HFF-Myc (cell line): ENCODE data around the gene TTC8.

Experiments
- DNase-seq: peaks from one replicate; pipeline ENCODE4 v3.0.0-alpha.2; 2011; ENCODE audit warnings: low read depth; ENCODE audit errors: extremely low read depth
- H3K4me3 ChIP-seq: replicated peaks from 2 replicates; pipeline ENCODE4 v1.5.1; 2011; ENCODE audit warnings: low read depth, mild to moderate bottlenecking, control low read depth, low read length
- CTCF ChIP-seq: IDR thresholded peaks from 2 replicates; pipeline ENCODE4 v1.5.1; 2012; ENCODE audit warnings: mild to moderate bottlenecking, low read depth, low read length, control low read depth; ENCODE audit errors: missing control alignments

TTC8 gene

GRCh38 chr14:88791629-88792472, 32.6 kb upstream of the TTC8 start:
- peak overlapping the region; percentile 66 for H3K4me3 ChIP-seq
- no peak for DNase-seq
- TF ChIP-seq CTCF, result no peak

- peak within 1 kb of the TSS; percentile 66 for H3K4me3 ChIP-seq
- peak; percentile 10 for DNase-seq
- TF ChIP-seq CTCF, result peak; percentile 12
Observed at GRCh38 chr14:88792473-88793258, 31.8 kb upstream of the TTC8 start, which contains the start of gene EML5. Gene EML5, minus strand, starts transcription at chr14:88792953. Its CDS starts 450 bp downstream, at chr14:88792503.

- peak overlapping the region; percentile 66 for H3K4me3 ChIP-seq
- no peak for TF ChIP-seq CTCF
- no peak for DNase-seq
Observed at GRCh38 chr14:88793259-88793625, 31.2 kb upstream of the TTC8 start.

- TF ChIP-seq CTCF, result no peak
- DNase-seq, result no peak
Observed at GRCh38 chr14:88798156-88798555, 26.3 kb upstream of the TTC8 start.

GRCh38 chr14:88799522-88799921, 24.9 kb upstream of the TTC8 start:
- no peak for TF ChIP-seq CTCF
- no peak overlapping the region for H3K4me3 ChIP-seq
- no peak for DNase-seq

More at GRCh38 chr14:88798156-88798555, 26.3 kb upstream of the TTC8 start:
- H3K4me3 ChIP-seq, result no peak overlapping the region

- H3K4me3 ChIP-seq, result no peak overlapping the region
- TF ChIP-seq CTCF, result no peak
- DNase-seq, result no peak
Observed at GRCh38 chr14:88802596-88802995, 21.9 kb upstream of the TTC8 start.
